Femur (tissue), 1 donor: ENCODE results near the gene ZNF398.
A peak's percentile ranks its signal among the peaks of the same experiment; 100 is the strongest.
"Not testable (repeated sequence)": the region's sequence is repeated elsewhere in the genome, so short reads cannot be mapped to it uniquely, and the experiment has no call there.

Experiments
- DNase-seq: peaks from one replicate; pipeline ENCODE4 v3.0.0-alpha.2; 2017

ZNF398 gene, protein sequence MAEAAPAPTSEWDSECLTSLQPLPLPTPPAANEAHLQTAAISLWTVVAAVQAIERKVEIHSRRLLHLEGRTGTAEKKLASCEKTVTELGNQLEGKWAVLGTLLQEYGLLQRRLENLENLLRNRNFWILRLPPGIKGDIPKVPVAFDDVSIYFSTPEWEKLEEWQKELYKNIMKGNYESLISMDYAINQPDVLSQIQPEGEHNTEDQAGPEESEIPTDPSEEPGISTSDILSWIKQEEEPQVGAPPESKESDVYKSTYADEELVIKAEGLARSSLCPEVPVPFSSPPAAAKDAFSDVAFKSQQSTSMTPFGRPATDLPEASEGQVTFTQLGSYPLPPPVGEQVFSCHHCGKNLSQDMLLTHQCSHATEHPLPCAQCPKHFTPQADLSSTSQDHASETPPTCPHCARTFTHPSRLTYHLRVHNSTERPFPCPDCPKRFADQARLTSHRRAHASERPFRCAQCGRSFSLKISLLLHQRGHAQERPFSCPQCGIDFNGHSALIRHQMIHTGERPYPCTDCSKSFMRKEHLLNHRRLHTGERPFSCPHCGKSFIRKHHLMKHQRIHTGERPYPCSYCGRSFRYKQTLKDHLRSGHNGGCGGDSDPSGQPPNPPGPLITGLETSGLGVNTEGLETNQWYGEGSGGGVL

GRCh38 chr7:149147072-149147751 is at the start of gene ZNF398:
ZNF398 (plus strand) TSS chr7:149147453; CDS start chr7:149147743, 290 bp downstream.
- peak; percentile 88 for DNase-seq

DNA sequence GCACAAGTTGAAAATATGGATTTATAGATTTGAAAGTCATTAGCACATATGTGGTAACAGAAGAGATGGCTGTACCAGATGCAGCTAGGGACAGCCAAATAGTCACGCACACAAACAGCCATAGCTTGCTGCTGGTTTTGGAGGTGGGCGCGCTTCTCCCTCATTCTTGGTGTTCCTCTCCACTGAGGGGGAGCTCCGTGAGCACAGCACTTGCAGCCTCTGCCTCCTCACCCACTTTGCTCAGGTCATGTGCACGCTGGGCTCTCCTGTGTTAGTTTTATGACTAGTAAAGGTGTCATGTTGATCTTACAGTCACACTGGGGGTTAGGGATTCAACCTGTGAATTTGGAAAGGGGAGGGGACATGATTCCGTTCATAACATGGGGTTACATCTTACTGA is 48.2 kb upstream of the ZNF398 start:
- no peak for DNase-seq

- DNase-seq: no peak
Measured at GRCh38 chr7:149100821-149101220, 46.4 kb upstream of the ZNF398 start.

DNA sequence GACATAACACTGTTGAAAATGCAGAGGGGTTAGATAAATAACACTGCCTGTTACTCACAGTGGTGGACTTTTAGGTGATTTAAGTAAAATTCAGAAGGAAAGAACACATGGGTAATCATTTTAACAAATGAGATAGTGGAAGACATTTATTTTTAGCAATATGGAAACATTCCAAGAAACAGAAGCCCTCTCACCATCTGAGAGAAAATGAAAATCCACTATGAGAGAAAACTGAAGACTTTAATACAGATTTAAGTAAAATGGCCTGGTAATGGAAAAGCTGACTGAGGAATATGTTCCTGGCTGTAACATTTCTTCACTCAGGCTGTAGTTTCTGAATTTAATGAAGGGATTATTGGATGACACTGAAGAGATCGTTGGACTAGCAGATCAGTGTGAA is 44.6 kb upstream of the ZNF398 start:
- DNase-seq: no peak

DNA sequence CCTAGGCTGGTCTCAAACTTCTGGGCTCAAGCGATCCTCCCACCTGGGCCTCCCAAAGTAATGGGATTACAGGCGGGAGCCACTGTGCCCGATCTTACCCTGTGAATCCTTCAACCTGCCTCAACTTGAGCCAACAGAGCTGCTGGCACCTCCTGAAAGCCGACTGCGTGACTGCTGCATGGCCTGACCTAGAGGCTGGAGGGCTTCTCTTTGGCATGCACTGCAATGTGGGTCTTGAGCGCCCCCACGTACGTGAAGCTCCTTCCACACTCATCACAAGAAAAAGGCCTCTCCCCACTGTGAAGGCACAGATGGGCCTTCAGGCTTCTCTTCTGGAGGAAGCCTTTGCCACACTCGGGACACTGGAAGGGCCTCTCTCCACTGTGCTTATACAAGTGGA is 43.8 kb upstream of the ZNF398 start:
- DNase-seq: no peak

DNA sequence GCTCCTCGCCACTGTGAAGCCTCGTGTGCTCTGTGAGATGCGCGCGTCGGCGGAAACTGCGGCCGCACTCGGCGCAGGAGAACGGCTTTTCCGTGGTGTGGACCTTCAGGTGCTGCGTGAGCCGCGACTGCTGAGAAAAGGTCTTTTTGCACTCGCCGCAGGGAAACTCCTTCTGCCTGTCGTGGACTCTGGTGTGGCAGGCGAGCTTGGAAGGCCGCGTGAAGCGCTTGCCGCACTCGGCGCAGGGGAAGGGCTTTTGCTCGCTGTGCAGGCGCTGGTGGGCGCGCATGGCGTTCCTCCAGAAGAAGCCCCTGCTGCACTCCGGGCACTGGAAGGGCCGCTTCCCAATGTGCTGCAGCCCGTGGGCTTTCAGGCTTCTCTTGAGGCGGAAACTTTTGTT is 43.0 kb upstream of the ZNF398 start:
- DNase-seq: no peak

DNA sequence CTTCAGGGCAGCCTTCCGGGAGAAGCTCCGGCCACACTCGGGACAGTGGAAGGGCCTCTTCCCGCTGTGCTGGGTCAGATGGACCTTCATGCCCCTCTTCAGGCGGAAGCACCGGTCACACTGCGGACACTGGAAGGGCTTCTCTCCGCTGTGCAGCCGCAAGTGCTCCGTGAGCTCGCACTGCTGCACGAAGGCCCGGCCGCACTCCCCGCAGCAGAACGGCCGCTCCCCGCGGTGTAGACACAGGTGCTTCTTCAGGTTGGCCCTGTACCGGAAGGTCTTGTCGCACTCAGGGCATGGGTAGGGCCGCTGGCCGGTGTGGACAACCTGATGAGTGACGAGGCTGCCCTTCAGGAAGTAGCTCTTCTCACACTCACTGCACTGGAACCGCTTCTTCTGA is 42.5 kb upstream of the ZNF398 start:
- no peak for DNase-seq

- DNase-seq: no peak
Measured at GRCh38 chr7:149109969-149110368, 37.3 kb upstream of the ZNF398 start.

DNA sequence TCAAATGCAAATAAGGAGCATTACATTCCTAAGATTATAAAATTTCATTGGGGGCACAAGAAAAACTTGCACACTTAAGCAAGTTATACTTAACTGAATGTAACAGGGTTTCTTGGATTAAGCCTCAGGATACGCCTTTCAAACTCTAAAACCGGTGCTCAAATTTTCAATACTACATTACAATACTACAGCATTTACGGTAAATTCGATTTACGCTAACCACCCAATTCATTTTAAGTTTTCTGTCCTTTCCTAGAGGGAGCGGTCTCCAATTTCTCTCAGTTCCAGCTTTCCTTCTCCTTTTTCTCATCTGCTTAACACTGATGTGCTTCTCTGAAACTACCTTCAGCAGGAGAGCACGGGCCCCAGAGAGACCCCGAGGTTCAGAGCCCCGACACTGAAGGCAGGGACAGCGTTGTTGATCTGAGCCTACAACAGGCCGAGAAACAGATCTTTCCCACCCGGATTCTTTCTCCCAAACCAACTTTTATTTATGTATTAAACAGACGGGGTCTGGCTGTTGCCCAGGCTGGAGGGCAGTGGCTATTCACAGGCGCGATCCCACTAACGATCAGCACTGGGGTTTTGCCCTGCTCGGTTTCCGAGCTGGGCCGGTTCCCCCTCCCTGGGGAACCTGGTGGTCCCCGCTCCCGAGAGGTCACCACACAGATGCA is 21.9 kb upstream of the ZNF398 start:
- no peak for DNase-seq

DNA sequence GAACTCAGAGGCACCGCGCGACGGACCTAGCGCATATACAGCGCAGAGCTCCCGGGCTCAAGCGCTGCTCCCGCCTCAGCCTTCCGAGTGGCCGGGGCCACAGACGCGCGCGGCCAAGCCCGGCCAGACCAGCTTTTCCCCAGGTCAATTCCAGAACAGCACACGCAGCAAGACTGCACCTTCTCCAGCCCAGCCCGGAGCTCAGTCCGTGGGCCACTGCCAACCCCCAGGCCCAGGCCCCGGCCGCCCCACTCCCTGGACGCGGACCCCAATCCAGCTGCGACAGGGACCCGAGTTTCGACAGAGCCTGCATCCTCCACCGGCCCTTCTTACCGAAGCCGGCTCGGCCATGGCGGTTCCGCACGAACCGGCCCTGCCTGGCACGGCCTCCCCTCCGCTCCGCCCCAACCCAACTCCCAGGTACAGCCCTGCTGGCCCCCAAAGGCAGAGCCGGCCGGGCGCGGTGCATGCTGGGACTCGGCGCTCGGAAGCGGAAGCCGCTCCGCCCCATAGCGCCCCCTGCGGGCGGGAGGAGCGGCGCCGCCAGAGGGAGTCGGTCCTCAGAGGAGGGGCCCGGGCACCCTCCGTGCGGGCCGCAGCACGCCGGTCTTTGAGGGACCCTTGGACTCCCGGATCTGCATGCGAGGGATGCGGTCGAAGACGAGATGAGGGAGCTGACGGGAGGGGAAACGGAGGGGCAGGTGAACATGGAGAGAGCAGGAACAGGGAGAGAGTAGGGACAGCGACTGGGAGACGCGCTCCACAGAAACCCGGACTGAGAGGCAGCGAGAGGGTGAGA is 21.2 kb upstream of the ZNF398 start, which contains the start of gene ZNF425:
ZNF425 (minus strand) TSS at position 462 of the 799 bp plus-strand sequence; CDS start at position 351, 111 bp downstream.
- peak; percentile 96 for DNase-seq

DNA sequence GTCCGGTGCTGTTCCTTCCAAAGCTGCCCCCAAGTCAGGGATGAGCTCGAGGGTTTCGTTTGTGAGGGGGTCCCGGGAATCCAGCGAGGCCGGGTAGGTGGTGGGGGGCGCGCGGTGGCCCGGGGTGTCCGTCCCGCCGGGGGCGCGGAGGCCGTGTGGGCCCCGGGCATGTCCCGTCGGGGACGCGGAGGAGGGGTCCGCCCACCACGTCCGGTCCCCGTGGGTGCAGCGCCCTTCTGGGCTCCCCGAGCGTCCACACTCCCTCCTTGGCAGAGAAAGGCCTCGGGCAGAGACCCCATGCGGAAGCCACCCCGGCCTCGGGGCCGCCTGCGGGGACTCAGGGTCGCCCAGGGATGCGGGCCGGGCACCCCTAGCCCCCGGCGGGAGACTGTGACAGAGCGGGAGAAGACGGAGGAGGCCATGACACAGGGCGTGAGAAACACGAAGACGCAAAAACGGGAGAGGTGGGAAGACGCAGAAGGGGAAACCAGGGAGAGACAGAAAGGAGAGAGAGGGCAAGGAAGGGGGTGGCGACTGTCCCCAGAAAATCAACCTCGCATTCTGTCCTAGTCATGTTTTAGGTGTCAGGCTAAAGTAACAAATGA is 20.5 kb upstream of the ZNF398 start:
- peak; percentile 68 for DNase-seq

GRCh38 chr7:149130572-149131198 is 16.6 kb upstream of the ZNF398 start:
- DNase-seq: no peak

DNA sequence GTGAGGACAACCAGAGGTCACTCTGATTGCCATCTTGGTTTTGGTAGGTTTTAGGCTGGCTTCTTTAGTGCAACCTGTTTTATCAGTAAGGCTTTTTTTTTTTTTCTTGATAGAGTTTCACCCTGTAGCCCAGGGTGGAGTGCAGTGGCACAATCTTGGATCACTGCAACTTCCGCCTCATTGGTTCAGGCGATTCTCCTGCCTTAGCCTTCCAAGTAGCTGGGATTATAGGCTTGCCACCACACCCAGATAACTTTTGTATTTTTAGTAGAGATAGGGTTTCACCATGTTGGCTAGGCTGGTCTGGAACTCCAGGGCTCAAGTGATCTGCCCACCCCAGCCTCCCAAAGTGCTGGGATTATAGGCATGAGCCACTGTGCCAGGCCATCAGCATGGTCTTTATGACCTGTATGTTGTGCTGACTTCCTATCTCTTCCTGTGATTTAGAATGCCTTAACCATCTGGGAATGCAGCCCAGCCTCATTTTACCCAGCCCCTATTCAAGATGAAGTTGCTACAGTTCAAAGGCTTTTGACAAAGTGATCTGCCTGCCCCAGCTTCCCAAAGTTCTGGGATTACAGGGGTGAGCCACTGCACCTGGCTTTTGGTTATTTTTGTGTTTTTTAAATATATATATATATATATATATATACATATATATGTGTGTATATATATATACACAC is 14.1 kb upstream of the ZNF398 start:
- DNase-seq: no peak

- DNase-seq: no peak
Measured at GRCh38 chr7:149136118-149136517, 11.1 kb upstream of the ZNF398 start.

GRCh38 chr7:149140831-149141230 is 6.4 kb upstream of the ZNF398 start:
- no peak for DNase-seq

DNA sequence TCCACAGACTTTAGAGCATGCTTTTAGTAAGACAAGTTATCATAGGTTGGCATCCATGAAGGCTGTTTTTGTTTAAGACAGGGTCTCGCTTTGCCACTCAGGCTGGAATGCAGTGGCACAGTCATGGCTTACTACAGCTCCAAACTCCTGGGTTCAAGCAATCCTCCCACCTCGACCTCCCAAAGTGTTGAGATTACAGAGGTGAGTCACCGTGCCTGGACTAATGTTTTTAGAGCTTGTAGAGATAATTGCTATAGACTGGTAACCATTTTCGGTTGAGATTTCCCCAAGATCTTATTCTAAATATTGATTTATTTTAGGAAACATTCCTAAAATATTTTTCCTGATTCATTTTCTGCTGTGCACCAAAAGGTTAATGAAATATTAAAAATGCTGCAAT is 5.4 kb upstream of the ZNF398 start:
- DNase-seq: no peak

DNA sequence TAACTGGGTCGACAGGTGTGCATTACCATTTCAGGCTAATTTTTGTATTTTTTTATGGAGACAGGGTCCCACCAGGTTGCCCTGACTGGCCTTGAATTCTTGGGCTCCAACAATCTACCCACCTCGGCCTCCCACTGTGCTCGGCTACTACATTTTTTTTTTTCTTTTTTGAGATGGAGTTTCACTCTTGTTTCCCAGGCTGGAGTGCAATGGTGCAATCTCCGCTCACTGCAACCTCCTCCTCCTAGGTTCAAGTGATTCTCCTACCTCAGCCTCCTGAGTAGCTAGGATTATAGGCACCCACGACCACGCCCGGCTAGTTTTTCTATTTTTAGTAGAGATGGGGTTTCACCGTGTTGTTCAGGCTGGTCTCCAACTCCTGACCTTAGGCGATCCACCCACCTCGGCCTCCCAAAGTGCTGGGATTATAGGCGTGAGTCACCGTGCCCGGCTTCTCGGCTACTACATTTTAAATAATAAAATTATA is 2.8 kb upstream of the ZNF398 start:
- DNase-seq: not testable (repeated sequence)

GRCh38 chr7:149145031-149145845 is 2.0 kb upstream of the ZNF398 start:
- DNase-seq: no peak
